ENCODE results near the gene KLHL35. TPM values are rescaled to one million over a fixed set of nuclear protein-coding genes. Genes with fewer than 3 reads are reported as not detected.

The KLHL35 gene
- total and polyA plus RNA-seq, 2 of the 4 experiments (the other 2 are of a cell fraction) = 1.6 to 3.3 TPM

DNA sequence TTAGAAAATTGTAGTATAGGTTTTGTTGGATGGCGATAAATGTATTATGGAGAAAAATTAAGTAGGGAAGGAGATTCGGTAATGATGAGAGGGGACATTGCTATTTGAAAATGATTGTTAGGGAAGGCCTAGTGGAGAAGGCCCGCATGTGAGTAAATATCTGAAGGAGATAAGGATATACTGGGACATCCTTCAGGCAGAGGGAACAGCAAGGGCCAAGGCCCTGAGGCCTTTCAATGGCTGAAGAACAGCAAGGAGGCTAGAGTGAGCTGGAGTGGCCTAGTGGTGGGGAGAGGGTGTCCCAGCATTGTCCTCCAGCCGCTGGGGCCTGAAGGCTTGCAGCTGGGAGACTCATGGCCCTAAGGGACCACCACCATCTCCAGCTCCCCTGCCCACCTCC lies 58.4 kb downstream of the KLHL35 start:
- intact Hi-C loops (cut with micrococcal nuclease) = no loop called here
- H2BK5ac ChIP-seq (ENCODE audit: low read depth, low read length, poor library complexity, severe bottlenecking) = no peak overlapping the region
- no peak overlapping the region for H3K56ac ChIP-seq (ENCODE audit: extremely low read depth, insufficient read depth, low read length)
- no peak overlapping the region for H3K4me3 ChIP-seq (ENCODE audit: insufficient read depth, low read depth, low read length)
- H2AK9ac ChIP-seq (replicated peaks; ENCODE audit: low read depth, low read length, poor library complexity) = no peak overlapping the region
- DNase-seq = no peak
- in situ Hi-C loops (cut with MboI; ENCODE audit: low sequenced_read_pairs) = no loop called here
- H4K8ac ChIP-seq (ENCODE audit: low read depth in 2 of 2, low read length in 2 of 2) = no peak overlapping the region
- H2AFZ ChIP-seq (replicated peaks; ENCODE audit: low read length, poor library complexity) = no peak overlapping the region
- BruUV-seq (replicated peaks) = no TSS peak
- no peak overlapping the region for H3K27ac ChIP-seq (ENCODE audit: insufficient read depth, low read length)
- H2BK20ac ChIP-seq (ENCODE audit: low read depth, low read length) = no peak overlapping the region
- H3K9me3 ChIP-seq (ENCODE audit: control insufficient read depth, insufficient read depth, low read length) = peaks cover 3% of the 10 kb centered on the region
- H2AK5ac ChIP-seq (ENCODE audit: low read depth, low read length) = no peak overlapping the region
- no peak overlapping the region for H4K5ac ChIP-seq (ENCODE audit: low read depth, low read length)
- H2BK120ac ChIP-seq (ENCODE audit: low read depth, low read length) = no peak overlapping the region
- ChIA-PET POLR2A (ENCODE audit: unreplicated experiment) (no interaction called here), CTCF (no interaction called here)
- H3K4me1 ChIP-seq (ENCODE audit: control insufficient read depth, insufficient read depth, low read length) = peaks cover 6% of the 10 kb centered on the region; the same call in 1 of the 2 replicates
- no peaks in the 10 kb centered on the region for H3K36me3 ChIP-seq (ENCODE audit: control insufficient read depth, insufficient read depth, low read length)
- no peak overlapping the region for H3K9ac ChIP-seq (ENCODE audit: low read depth, low read length)
- no peak overlapping the region for H3K14ac ChIP-seq (replicated peaks; ENCODE audit: low read depth, low read length)
- H4K91ac ChIP-seq (ENCODE audit: insufficient read depth, low read depth, low read length) = no peak overlapping the region
- H3K4me2 ChIP-seq (ENCODE audit: low read depth, low read length) = no peak overlapping the region
- no peak overlapping the region for H3K4ac ChIP-seq (ENCODE audit: low read depth, low read length)
- no peaks in the 10 kb centered on the region for H4K20me1 ChIP-seq (ENCODE audit: insufficient read depth, low read length)
- H3K23ac ChIP-seq (ENCODE audit: low read depth, low read length) = no peak overlapping the region
- 100% methylated on average over 2 to 3 of the region's 4 CpGs for WGBS, 2 experiments (ENCODE audit: extremely low coverage in 2 of 2, insufficient read length in 1 of 2)
- peaks cover 9% of the 10 kb centered on the region for H3K27me3 ChIP-seq (ENCODE audit: control insufficient read depth, insufficient read depth, low read length)
- dilution Hi-C loops (cut with HindIII; ENCODE audit: low sequenced_read_pairs, unreplicated experiment) = no loop called here
- H3K9me1 ChIP-seq (ENCODE audit: insufficient read depth, low read length) = no peaks in the 10 kb centered on the region
- no peak for TF ChIP-seq MXI1 (IDR thresholded peaks at IDR 0.05; ENCODE audit: borderline replicate concordance, low read depth, low read length)
- TF ChIP-seq, protein P1, sequence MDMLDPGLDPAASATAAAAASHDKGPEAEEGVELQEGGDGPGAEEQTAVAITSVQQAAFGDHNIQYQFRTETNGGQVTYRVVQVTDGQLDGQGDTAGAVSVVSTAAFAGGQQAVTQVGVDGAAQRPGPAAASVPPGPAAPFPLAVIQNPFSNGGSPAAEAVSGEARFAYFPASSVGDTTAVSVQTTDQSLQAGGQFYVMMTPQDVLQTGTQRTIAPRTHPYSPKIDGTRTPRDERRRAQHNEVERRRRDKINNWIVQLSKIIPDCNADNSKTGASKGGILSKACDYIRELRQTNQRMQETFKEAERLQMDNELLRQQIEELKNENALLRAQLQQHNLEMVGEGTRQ (IDR thresholded peaks at IDR 0.05; ENCODE audit: low read depth, low read length) = no peak
- no peak for TF ChIP-seq POLR2A (IDR thresholded peaks at IDR 0.05; ENCODE audit: low read depth, low read length)
- no peak for TF ChIP-seq CHD1 (IDR thresholded peaks at IDR 0.05; ENCODE audit: low read depth, low read length)
- TF ChIP-seq FOS (IDR thresholded peaks at IDR 0.05; ENCODE audit: low read depth, low read length) = no peak
- TF ChIP-seq RAD21 (IDR thresholded peaks at IDR 0.05; ENCODE audit: low read length) = no peak
- TF ChIP-seq NFE2L2 (IDR thresholded peaks at IDR 0.05; ENCODE audit: low read depth, low read length) = no peak
- TF ChIP-seq, protein P2, sequence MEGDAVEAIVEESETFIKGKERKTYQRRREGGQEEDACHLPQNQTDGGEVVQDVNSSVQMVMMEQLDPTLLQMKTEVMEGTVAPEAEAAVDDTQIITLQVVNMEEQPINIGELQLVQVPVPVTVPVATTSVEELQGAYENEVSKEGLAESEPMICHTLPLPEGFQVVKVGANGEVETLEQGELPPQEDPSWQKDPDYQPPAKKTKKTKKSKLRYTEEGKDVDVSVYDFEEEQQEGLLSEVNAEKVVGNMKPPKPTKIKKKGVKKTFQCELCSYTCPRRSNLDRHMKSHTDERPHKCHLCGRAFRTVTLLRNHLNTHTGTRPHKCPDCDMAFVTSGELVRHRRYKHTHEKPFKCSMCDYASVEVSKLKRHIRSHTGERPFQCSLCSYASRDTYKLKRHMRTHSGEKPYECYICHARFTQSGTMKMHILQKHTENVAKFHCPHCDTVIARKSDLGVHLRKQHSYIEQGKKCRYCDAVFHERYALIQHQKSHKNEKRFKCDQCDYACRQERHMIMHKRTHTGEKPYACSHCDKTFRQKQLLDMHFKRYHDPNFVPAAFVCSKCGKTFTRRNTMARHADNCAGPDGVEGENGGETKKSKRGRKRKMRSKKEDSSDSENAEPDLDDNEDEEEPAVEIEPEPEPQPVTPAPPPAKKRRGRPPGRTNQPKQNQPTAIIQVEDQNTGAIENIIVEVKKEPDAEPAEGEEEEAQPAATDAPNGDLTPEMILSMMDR (conservative IDR thresholded peaks at IDR 0.05; ENCODE audit: low read depth, low read length) = no peak
- TF ChIP-seq BHLHE40 (IDR thresholded peaks at IDR 0.05; ENCODE audit: low read depth, low read length) = no peak
- TF ChIP-seq CEBPB (IDR thresholded peaks at IDR 0.05; ENCODE audit: low read depth, low read length) = no peak
- TF ChIP-seq RCOR1 (IDR thresholded peaks at IDR 0.05; ENCODE audit: insufficient replicate concordance, low read length) = no peak
- TF ChIP-seq, protein P3, sequence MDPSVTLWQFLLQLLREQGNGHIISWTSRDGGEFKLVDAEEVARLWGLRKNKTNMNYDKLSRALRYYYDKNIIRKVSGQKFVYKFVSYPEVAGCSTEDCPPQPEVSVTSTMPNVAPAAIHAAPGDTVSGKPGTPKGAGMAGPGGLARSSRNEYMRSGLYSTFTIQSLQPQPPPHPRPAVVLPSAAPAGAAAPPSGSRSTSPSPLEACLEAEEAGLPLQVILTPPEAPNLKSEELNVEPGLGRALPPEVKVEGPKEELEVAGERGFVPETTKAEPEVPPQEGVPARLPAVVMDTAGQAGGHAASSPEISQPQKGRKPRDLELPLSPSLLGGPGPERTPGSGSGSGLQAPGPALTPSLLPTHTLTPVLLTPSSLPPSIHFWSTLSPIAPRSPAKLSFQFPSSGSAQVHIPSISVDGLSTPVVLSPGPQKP (IDR thresholded peaks at IDR 0.05; ENCODE audit: borderline replicate concordance, low read depth, low read length) = no peak
- TF ChIP-seq MAZ (IDR thresholded peaks at IDR 0.05; ENCODE audit: borderline replicate concordance, low read depth, low read length) = no peak
- no peak for TF ChIP-seq SMC3 (IDR thresholded peaks at IDR 0.05; ENCODE audit: low read depth, low read length)
- no peak overlapping the region for H3K18ac ChIP-seq (ENCODE audit: low read depth, low read length)
- ATAC-seq (ENCODE audit: low read depth) = no peak
- no peaks in the 10 kb centered on the region for H3K79me1 ChIP-seq (ENCODE audit: low read depth in 1 of 2, low read length in 2 of 2)
- H2BK15ac ChIP-seq (ENCODE audit: low read depth, low read length) = no peak overlapping the region

Data from IMR-90 (cell line).